ENCODE results near the gene PRKG1.
A peak's percentile ranks its signal among the peaks of the same experiment; 100 is the strongest.

The PRKG1 gene

GRCh38 chr10:51760864-51761640 is 686.8 kb downstream of the PRKG1 start:
- no peak for DNase-seq (ENCODE audit: low read depth)

DNA sequence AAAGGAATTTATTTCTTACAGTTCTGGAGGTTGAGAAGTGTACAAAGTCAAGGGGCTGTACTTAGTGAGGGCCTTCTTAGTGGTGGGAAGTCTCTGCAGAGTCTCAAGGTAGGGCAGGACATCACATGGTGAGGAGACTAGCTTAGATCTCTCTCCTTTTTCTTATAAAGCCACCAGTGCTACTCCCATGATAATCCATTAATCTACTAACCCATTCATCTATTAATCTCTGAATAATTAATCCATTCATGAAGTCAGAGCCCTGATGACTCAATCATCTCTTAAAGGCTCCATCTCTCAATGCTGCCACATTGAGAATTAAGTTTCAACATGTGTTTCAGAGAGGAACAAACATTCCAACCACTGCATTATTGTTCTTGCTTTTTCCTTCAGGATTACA is 689.5 kb downstream of the PRKG1 start:
- DNase-seq (ENCODE audit: low read depth): no peak

GRCh38 chr10:51765284-51765971 is 691.1 kb downstream of the PRKG1 start:
- no peak for DNase-seq (ENCODE audit: low read depth)

DNA sequence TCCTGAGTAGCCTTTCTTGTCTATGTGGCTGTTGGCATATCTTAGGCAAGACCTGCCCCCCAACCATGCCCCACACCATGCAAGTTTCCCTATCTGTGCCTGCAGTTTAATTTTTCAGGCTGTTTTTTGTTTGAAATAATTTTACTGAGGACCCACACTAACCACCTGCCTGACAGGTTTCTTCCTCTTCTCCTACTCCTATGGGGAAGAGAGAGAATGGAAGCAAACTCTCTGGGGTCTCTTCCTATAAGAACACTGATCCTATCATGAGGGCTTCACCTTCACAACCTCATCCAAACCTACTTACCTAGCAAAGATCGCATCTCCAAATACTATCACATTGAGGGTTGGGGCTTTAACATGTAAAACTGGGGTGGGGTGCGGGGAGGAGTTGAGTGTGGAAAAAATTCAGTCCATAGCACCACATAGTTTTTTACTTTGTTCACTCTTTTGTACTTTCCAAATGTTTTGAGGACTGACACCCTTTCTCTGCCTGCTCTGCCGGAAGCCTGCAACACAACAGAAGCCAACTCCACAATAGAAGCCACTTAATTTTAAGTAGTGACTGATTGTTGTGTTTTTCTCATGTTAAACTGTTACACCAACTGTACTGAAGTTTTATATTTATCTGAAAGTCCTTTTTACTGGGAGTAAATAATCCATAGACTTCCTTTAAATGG is 692.3 kb downstream of the PRKG1 start:
- DNase-seq (ENCODE audit: low read depth): no peak

DNA sequence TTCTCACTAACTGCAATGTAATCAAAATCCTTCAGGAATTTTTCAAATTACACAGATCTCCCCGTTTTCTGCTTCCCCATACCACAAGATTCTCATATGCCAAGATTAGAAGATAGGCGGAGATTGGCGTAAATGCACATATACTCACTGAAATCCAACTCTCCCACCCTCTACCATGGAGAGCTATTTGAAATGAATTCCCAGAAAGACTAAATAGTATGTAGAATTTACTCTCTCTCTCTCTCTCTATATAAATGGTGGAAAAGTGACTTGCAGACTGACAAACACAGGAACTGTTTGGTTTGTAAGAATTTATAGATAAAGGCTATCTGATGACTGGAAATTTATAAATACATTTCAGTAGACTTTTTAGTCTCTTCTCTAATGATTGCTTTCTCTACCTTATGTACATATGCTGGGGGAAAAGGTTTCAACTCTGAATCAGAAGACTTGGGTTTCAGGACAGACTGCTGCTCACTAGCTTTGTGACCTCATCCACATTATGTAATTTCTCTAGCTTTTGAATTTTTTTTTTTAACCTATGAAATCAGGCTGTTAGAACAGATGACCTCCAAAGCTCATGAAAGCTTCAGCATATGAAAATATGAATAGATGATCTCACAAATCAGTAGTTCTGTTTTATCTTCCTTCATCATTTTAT is 692.9 kb downstream of the PRKG1 start:
- no peak for DNase-seq (ENCODE audit: low read depth)

GRCh38 chr10:51768886-51769465 is 694.7 kb downstream of the PRKG1 start:
- no peak for DNase-seq (ENCODE audit: low read depth)

GRCh38 chr10:51770709-51771108 is 696.4 kb downstream of the PRKG1 start:
- peak; percentile 6 for DNase-seq (ENCODE audit: low read depth)

- DNase-seq (ENCODE audit: low read depth): no peak
These were observed 698.1 kb downstream of the PRKG1 start for GRCh38 chr10:51772387-51772786.

- no peak for DNase-seq (ENCODE audit: low read depth)
These were observed 699.4 kb downstream of the PRKG1 start for GRCh38 chr10:51773681-51774080.

- no peak for DNase-seq (ENCODE audit: low read depth)
These were observed 709.7 kb downstream of the PRKG1 start for GRCh38 chr10:51783941-51784340.

GRCh38 chr10:51786016-51786683 is 711.9 kb downstream of the PRKG1 start:
- DNase-seq (ENCODE audit: low read depth): no peak

DNA sequence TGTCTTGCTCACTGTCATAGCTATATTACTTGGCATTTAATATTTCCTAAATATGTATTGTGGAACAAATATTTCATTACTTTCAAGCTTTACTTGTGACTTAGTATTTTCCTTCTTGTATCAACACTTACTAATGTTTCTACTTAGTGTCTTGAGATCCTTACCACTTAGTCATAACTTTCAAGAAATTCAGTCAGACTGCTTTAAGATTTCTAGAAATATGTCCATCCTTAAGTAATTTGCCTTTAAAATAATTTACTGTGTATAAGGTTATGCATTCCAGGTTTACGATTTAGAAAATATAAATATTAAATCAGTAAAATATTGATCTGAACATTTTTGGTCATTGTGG is 712.4 kb downstream of the PRKG1 start:
- DNase-seq (ENCODE audit: low read depth): no peak

DNA sequence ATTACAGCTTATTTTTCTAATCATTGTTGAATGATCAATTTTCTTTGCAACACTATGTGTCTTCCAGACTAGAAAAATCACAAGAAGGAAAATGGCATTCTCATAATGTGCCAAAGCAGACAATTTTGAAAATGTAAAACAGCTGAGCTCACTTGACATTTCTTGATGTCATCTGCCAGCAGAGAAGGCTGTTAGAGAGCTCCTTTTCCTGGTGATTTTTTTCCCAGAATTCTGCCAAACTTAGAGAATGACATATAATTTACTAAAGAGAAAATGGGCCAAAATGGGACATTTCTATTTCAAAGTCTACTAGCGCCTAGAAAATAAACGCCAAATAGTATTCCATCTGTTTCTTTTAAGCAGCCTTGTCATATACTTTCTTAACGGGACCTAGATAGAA is 714.0 kb downstream of the PRKG1 start:
- DNase-seq (ENCODE audit: low read depth): no peak

GRCh38 chr10:51789118-51789517 is 714.8 kb downstream of the PRKG1 start:
- DNase-seq (ENCODE audit: low read depth): no peak

DNA sequence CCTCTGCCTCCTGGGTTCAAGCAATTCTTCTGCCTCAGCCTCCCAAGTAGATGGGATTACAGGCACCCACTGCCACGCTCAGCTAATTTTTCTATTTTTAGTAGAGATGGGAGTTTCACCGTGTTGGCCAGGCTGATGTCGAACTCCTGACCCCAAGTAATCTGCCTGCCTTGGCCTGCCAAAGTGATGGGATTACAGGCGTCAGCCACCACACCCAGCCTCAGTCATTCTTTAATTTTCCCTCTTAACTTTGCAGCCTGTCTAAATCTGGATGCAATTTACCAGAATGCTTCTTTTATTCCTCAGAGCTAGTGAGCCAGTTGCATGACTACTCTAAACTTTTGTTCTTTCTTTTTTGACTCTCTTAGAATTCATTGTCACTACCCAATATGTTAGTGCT is 715.6 kb downstream of the PRKG1 start:
- DNase-seq (ENCODE audit: low read depth): no peak

GRCh38 chr10:51792678-51793077 is 718.4 kb downstream of the PRKG1 start:
- DNase-seq (ENCODE audit: low read depth): no peak

DNA sequence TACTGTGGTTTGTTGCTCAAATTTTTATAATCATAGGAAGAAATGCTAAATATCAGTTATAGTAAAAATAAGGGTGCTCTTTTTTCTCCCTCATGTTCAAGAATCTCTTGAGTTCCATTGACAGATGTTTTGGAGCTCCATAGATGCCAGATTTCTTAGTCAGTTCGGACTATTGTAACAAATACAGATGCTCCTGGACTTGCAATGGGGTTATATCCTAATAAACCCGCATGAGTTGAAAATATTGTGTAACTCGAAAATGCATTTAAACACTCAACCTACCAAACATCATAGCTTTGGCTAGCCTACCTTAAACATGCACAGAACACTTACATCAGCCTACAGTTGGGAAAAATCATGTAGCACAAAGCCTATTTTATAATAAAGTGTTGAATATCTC is 725.8 kb downstream of the PRKG1 start:
- no peak for DNase-seq (ENCODE audit: low read depth)

DNA sequence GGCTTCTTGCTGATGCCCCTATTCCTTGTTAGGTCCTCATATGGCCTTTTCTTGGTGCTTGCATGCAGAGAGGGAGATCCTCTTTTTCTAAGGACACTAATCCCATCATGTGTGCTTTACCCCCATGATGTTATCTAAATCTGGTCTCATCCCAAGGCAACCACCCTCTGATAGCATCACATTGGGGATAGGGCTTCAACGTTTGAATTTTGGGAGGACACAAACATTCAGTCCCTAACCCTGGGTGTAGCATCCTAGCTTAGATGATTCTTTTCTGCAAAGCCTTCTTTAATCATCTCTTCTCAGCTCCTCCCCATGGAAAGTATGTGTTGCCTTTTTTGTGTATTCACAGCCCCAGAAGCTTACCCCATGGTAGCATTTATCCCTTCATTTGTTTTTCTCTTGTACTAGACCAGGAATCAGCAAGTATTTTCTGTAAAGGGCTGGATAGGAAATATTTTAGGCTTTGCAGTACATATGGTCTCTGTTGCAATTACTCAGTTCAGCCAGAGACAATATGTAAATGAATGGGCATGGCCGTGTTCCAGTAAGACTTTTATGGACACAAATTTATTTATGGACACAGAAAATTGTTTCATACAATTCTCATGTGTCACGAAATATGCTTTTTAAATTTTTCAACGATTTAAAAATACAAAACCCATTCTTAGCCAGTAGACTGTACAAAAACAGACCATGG is 726.6 kb downstream of the PRKG1 start:
- DNase-seq (ENCODE audit: low read depth): no peak

DNA sequence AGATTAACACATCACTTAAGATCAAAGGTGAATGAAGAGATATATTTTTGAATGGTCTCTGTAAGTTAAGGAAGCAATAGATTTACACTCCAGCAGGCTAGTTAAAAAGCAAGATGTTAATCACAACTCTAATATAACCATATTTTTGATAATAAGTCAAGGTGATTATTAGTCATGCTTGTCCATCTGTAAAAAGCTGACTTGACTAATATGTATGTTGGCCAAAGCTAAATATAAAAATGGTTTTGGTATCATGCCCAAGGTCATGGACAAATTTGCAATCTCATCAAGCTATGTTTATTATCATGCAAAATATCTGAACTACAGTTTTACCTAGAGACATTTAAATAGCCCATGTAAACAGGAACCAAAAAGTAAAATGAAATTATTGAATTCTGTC is 727.7 kb downstream of the PRKG1 start:
- no peak for DNase-seq (ENCODE audit: low read depth)

GRCh38 chr10:51804866-51805265 is 730.6 kb downstream of the PRKG1 start:
- DNase-seq (ENCODE audit: low read depth): peak; percentile 16
